HG03354 (cell line): ENCODE data around the gene DMRTA2.
"Not testable (repeated sequence)": the region's sequence is repeated elsewhere in the genome, so short reads cannot be mapped to it uniquely, and the experiment has no call there.

Source experiments
- ATAC-seq: cut with Tn5 transposase; IDR thresholded peaks from one replicate; pipeline ENCODE4 v1.9.1; 2021; ENCODE audit warnings: mild to moderate bottlenecking; ENCODE audit not compliant: unreplicated experiment, poor library complexity, severe bottlenecking

DMRTA2 gene

GRCh38 chr1:50412813-50413476, 10.3 kb downstream of the DMRTA2 start:
- no peak for ATAC-seq

- no peak for ATAC-seq
Measured at GRCh38 chr1:50405814-50406213, 17.4 kb downstream of the DMRTA2 start.

DNA sequence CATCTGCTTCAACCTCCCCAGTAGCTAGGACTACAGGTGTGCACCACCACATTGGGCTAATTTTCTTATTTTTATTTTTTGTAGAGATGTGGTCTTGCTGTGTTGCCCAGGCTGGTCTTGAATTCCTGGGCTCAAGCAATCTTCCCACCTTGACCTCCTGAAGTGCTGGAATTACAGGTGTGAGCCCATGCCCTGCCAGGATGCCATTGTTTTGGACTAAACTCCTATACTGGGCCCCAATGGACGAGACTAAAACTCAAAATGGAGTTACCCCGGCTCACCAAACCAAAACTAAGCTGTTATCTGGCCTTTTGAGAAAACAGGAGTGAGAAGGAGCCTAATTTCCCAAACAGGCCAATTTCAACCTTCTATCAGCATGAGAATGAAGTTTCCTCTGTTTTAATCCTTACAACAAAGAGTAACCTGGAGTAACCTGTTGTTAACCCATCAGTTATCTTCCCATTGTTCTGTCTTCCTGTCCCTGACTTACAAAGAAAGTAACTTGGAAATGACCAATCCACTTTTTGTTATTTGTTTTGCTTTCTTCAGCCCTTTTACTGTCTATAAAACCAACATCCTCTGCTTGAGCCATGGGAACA, 29.6 kb downstream of the DMRTA2 start:
- no peak for ATAC-seq

DNA sequence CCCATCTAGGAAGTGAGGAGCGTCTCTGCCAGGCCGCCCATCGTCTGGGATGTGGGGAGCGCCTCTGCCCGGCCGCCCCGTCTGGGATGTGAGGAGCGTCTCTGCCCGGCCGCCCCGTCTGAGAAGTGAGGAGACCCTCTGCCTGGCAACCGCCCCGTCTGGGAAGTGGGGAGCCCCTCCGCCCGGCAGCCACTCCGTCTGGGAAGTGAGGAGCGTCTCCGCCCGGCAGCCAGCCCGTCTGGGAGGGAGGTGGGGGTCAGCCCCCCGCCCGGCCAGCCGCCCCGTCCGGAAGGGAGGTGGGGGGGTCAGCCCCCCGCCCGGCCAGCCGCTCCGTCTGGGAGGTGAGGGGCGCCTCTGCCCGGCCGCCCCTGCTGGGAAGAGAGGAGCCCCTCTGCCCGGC, 41.7 kb downstream of the DMRTA2 start:
- not testable (repeated sequence) for ATAC-seq

DNA sequence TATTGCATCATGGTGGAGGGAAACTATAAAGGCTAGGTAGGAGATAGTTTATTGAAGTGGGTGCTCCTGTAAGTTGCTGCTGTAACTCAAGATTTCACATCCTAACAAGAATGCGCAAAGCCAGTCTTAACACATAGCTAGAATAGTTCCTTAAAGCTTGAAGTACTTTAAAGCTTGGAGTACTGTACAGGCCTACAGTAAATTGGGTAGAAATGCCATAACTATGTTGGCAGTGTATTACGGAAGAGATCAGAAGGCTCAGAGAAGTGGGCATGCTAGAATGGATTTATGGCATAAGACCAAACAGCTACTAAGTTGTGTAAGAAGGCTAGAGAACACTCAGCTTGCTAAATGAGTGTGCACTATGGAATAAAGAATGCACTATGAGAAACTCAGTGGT, 44.5 kb downstream of the DMRTA2 start:
- no peak for ATAC-seq

DNA sequence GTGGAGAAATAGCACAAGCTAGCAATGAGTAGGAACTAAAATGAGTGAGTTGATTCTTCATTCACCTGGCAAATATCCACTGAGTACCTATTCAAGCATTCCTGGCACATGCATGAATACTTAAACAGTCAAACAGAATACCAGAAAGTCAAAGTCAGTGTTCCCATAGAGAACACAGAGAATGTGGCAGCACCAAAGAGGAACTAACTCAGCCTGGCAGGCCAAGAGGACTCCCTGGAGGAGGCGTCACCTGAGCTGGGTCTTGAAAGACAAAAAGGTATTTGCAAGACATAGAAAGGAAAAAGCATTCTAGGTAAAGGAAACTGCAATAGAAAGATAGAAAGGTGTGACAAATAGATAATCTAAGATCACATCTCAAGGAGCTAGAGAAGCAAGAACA, 49.7 kb downstream of the DMRTA2 start:
- no peak for ATAC-seq

DNA sequence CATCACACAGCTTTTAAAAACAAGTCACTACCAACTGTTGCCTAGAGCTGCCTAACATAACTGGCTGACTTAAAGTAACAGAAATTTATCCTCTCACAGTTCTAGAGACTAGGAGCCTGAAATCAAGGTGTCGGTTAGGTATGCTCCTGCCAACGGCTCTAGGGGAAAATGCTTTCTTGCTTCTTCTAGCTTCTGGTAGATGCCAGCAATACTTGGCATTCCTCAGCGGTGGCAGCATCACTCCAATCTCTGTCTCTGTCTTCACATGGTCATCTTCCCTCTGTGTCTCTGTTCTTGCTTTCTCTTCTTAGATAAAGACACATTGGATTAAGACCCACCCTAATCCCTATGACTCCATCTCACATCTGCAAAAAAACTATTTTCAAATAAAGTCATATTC, 51.5 kb downstream of the DMRTA2 start:
- ATAC-seq: no peak

DNA sequence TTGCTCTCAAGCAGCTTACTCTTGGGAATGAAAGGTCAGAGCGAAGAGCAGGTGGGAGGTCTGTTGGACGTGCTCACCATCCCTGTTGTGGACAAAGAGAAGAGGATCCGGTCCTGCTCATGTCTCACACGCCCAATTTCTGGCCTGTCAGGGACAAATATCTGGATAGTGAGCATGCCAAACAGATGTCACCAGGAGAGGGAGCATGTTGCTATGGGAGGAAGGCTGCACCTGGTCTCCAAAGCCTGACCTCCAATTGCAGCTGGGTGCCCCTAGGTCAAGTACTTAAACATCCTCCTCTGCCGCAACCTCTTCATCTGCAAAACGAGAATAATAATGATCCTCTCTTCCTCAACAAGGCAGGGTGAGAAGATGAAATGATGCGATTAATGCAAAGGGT, 53.4 kb downstream of the DMRTA2 start:
- no peak for ATAC-seq

DNA sequence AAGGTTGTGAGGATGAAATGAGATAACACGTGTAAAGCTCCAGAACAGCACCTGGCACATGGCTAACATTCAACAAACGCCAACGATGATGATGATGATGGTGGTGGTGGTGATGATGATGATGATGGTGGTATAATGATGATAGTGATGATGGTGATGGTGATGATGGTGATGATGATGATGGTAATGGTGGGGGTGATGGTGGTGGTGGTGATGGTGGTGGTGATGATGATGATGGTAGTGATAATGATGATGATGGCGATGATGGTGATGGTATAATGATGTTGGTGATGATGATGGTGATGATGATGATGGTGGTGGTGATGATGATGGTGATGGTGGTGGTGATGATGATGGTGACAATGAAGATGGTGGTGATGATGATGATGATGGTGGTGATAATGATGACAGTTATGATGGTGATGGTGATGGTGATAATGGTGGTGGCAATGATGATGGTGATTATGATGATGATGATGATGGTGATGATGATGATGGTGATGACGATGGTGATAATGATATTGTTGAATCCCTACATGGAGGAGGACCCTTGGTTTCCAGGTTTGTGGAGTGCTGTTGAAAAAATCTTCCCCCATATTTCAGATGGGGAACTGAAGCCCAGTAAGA, 54.1 kb downstream of the DMRTA2 start:
- no peak for ATAC-seq

DNA sequence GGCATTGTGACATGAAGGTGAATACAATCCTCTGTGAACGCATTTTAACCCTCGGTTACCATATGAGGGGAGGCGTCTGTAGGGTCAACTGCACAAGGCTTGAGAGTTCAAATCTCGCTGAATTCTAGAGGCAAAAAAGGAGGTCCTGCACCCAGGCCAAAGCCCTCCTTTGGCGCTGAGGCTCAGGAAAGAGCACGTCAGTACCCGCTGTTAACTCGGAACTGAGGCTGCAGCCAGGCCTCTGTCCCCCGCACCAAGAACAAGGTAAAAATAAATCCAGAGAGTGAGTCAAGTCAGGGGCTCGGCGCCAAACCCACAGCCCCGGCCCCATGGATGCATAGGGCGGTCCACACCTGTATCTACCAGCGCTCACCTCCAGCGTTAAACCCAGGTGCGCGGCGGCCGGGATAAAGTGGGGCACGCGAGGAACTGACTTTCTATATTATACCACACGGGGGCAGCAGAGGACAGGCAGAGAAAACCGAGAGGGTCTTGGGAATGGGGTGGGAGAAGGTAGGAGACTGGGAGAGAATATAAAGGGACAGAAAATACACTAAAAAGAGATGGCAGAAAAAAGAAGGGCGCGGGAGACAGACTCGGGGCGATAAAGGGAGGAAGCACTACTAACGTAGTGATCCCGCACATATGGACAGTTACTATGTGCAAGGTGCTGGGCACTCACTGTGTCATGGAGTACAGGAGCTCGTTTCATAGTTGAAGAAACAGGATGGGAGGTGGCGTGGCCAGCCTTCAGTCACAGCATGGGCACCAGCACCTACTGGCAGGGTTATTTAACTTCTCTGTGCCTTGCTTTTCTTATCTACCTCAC, 54.9 kb downstream of the DMRTA2 start:
- ATAC-seq: peak; percentile 55
